Stromal cell of bone marrow (primary cell): ENCODE results near the gene MBD3L2.
A peak's percentile ranks its signal among the peaks of the same experiment; 100 is the strongest.
"Not testable (repeated sequence)": the region's sequence is repeated elsewhere in the genome, so short reads cannot be mapped to it uniquely, and the experiment has no call there.

Source experiments
- DNase-seq: peaks from one replicate; pipeline ENCODE4 v3.0.0-alpha.2; 2012; ENCODE audit warnings: low read depth

The MBD3L2 gene

GRCh38 chr19:7063339-7063738 is 14.2 kb downstream of the MBD3L2 start:
- no peak for DNase-seq

DNA sequence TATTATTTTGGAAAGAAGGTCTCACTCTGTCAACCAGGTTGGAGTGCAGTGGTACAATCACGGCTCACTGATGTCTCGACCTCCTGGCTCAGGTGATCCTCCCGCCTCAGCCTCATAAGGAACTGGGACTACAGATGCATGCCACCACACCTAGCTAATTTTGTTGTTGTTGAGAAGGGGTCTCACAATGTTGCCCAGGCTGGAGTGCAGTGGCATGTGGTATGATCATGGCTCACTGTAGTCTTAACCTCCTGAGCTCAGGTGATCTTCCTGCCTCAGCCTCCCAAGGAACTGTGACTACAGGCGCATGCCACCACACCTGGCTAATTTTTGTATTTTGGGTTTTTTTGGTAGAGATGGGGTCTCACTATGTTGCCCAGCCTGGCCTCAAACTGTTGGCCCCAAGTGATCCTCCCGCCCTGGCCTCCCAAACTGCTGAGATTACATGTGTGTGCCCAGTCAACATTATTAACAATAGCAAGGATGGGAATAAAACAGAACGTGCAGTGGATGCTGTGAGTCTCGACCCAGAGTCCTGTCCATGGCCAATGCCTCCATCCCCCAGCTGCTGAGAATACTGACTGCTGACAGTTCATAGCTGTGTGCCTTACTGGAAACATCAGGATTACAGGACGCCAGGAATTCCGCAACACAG is 14.8 kb downstream of the MBD3L2 start:
- DNase-seq, result no peak

- DNase-seq, result not testable (repeated sequence)
Measured at GRCh38 chr19:7067122-7067521, 18.0 kb downstream of the MBD3L2 start.

GRCh38 chr19:7067716-7068115 is 18.6 kb downstream of the MBD3L2 start:
- no peak for DNase-seq

DNA sequence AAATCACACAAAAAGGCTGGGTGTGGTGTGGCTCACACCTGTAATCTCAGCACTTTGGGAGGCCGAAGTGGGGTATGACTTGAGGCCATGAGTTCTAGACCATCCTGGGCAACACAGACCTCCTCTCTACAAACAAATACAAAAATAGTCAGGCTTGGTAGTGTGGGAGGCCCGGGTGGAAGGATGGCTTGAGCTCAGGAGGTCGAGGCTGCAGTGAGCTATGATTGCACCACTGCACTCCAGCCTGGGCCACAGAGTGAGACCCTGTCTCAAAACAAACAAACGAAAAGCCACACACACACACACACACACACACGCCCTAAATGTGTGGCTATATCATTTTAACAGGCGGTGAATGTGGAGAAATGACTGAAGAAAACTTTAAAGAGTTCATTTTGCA is 19.5 kb downstream of the MBD3L2 start:
- DNase-seq, result no peak

- peak; percentile 94 for DNase-seq
Measured at GRCh38 chr19:7069042-7069903, 20.2 kb downstream of the MBD3L2 start, which contains the start of gene ZNF557. ZNF557 (plus strand) TSS chr19:7069703; CDS start chr19:7075075, 5,372 bp downstream.

DNA sequence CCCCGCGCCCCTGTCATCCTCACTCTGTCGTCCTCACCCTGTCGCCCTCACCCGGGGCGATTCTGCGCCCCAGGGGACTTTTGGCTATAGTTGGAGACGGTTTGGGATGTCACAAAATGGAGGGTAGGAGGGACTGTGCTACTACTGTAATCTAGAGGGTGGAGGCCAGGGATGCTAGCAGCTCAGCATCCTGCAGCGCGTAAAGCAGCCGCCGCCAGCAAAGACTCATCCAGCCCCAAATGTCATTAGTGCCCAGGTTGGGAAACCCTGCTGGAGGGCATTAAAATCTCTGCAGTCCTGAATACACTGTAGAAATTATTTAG is 20.7 kb downstream of the MBD3L2 start:
- no peak for DNase-seq

GRCh38 chr19:7072541-7072940 is 23.4 kb downstream of the MBD3L2 start:
- no peak for DNase-seq

DNA sequence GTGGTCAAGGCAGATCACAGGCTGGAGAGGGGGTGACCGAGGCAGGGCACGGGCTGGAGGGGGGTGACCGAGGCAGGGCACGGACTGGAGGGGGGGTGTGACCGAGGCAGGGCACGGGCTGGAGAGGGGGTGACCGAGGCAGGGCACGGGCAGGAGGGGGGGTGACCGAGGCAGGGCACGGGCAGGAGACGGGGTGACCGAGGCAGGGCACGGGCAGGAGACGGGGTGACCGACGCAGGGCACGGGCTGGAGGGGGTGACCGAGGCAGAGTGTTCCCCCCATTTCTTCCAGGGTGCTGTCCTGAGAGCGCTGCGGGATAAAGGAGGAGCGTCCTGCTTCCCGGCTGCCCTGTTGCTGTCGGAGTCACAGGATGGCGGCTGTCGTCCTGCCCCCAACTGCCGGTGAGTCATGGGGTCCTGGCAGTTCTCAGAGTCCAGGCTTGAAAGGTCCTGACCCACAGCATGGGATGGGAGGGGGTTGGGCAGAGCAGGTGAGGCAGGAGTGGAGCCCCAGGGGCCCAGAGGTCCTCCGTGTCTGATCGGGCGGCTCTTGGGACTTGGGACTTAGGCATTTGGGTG is 25.7 kb downstream of the MBD3L2 start:
- no peak for DNase-seq

GRCh38 chr19:7076151-7076550 is 27.0 kb downstream of the MBD3L2 start:
- DNase-seq, result no peak

DNA sequence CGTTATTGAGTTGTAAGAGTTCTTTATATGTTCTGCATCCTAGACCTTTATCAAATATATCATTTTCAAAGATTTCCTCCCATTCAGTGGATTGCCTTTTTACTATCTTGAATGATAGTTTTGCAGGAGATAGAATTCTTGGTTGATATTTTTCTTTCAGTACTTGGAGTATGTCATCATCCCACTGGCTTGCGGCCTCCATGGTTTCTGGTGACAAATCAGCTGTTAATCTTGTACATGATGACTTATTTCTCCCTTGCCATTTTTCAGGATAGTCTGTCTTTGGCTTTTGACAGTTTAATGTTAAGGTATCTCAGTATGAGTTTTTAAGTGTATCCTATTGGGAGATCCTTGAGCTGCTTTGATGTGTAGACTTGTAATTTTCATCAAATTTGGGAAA is 28.9 kb downstream of the MBD3L2 start:
- no peak for DNase-seq

DNA sequence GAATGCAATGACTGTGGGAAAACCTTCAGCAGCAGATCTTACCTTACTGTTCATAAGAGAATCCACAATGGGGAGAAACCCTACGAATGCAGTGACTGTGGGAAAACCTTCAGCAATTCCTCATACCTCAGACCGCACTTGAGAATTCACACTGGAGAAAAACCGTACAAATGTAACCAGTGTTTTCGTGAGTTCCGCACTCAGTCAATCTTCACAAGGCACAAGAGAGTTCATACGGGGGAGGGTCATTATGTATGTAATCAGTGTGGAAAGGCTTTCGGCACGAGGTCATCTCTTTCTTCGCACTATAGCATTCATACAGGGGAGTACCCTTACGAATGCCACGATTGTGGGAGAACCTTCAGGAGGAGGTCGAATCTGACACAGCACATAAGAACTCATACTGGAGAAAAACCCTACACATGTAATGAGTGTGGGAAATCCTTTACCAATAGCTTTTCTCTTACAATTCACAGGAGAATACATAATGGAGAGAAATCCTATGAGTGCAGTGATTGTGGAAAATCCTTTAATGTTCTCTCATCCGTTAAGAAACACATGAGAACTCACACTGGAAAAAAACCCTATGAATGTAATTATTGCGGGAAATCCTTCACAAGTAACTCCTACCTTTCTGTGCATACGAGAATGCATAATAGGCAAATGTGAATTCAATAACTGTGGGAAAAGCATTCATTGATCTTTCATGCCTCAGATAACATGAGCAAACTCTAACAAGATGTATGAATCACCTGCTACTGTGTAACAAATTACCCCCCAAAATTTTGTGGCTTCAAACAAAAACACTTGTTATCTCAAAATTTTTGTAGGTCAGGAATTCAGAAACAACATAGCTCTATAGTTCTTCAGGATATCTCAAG is 34.2 kb downstream of the MBD3L2 start:
- no peak for DNase-seq

- no peak for DNase-seq
Measured at GRCh38 chr19:7088999-7089398, 39.9 kb downstream of the MBD3L2 start.

GRCh38 chr19:7098096-7098495 is 49.0 kb downstream of the MBD3L2 start:
- DNase-seq, result no peak

DNA sequence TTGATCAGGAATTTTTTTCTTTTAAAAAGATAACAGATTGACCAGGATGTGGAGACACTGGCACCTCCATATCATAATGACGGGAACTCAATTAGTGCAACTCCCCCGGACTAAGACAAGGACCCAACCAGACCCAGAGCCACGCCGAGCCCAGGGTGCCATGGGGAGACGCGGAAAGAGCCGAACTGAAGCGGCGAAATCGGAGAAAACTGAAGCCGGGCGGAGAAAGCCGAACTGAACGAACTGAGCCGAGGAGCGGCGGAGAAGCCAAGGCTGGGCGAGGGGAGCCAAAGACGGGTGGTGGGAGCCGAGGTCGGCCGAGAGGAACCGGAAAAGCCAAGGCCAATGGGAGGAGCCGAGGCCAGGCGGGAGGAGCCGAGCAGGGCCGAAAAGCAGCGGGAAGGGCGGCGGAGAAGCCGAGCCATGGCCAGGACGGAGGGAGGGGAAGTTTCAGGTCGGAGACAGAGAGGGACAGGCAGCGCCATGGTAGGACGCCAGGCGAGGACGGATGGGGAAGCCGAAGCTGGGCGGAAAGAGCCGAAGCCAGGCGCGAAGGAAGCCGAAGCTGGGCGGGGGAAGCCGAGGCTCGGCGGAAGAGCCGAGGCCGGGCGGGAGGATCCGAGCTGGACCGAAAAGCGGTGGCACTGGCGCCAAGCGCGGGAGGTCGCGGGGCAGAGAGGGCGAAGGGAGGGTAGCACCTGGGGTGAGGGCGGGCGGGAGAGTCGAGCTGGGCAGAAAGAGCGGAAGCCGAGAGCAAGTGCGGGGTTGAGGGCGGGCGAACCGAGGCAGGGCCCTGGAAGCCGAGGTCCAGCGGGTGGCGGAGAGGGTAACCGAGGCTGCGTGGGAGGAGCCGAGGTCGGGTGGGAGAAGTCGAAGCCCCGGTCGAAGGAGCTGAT is 49.8 kb downstream of the MBD3L2 start:
- peak; percentile 85 for DNase-seq

GRCh38 chr19:7099597-7099921 is 50.4 kb downstream of the MBD3L2 start:
- DNase-seq, result no peak
